Parathyroid adenoma (tissue), 2 donors: Measurements from ENCODE around the gene TUFT1.

ENCODE experiments used
- H2AFZ ChIP-seq: fragments of 300-600 bp; sonication (generic); one replicate; pipeline ENCODE4 v1.7.0; 2017; ENCODE audit warnings: antibody characterized with exemption, mild to moderate bottlenecking
- H3K27ac ChIP-seq: fragments of 300-600 bp; sonication (generic); one replicate; pipeline ENCODE4 v1.7.0; 2017
- H3K27me3 ChIP-seq: fragments of 300-600 bp; sonication (generic); one replicate; pipeline ENCODE4 v1.7.0; 2017; ENCODE audit warnings: low read length; ENCODE audit not compliant: control insufficient read depth, insufficient read depth
- H3K36me3 ChIP-seq: fragments of 300-600 bp; sonication (generic); one replicate; pipeline ENCODE4 v1.7.0; 2017; ENCODE audit warnings: low read length; ENCODE audit not compliant: control insufficient read depth, insufficient read depth
- H3K4me1 ChIP-seq: fragments of 300-600 bp; sonication (generic); one replicate; pipeline ENCODE4 v1.7.0; 2017; ENCODE audit warnings: control low read depth
- H3K4me2 ChIP-seq: fragments of 300-600 bp; sonication (generic); one replicate; pipeline ENCODE4 v1.7.0; 2017; ENCODE audit warnings: low read length
- H3K4me3 ChIP-seq: fragments of 300-600 bp; sonication (generic); one replicate; pipeline ENCODE4 v1.7.0; 2017; ENCODE audit warnings: low read depth, low read length
- H3K79me2 ChIP-seq: fragments of 300-600 bp; sonication (generic); one replicate; pipeline ENCODE4 v1.7.0; 2017; ENCODE audit warnings: control low read depth
- H3K9ac ChIP-seq: fragments of 300-600 bp; sonication (generic); one replicate; pipeline ENCODE4 v1.7.0; 2017; ENCODE audit warnings: mild to moderate bottlenecking
- H3K9me3 ChIP-seq: fragments of 300-600 bp; sonication (generic); one replicate; pipeline ENCODE4 v1.7.0; 2017; ENCODE audit warnings: low read length; ENCODE audit not compliant: control insufficient read depth
- TF ChIP-seq, protein P1 (sequence below): fragments of 300-600 bp; sonication (generic); IDR thresholded peaks from one replicate; pipeline ENCODE4 v1.7.0; 2017; ENCODE audit warnings: antibody characterized with exemption, mild to moderate bottlenecking
- donor health status: primary hyperparathyroidism.

Gene TUFT1

GRCh38 chr1:151545542-151545941, 5.4 kb downstream of the TUFT1 start:
- TF ChIP-seq, protein P1, sequence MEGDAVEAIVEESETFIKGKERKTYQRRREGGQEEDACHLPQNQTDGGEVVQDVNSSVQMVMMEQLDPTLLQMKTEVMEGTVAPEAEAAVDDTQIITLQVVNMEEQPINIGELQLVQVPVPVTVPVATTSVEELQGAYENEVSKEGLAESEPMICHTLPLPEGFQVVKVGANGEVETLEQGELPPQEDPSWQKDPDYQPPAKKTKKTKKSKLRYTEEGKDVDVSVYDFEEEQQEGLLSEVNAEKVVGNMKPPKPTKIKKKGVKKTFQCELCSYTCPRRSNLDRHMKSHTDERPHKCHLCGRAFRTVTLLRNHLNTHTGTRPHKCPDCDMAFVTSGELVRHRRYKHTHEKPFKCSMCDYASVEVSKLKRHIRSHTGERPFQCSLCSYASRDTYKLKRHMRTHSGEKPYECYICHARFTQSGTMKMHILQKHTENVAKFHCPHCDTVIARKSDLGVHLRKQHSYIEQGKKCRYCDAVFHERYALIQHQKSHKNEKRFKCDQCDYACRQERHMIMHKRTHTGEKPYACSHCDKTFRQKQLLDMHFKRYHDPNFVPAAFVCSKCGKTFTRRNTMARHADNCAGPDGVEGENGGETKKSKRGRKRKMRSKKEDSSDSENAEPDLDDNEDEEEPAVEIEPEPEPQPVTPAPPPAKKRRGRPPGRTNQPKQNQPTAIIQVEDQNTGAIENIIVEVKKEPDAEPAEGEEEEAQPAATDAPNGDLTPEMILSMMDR, result no peak
- Histone ChIP-seq H3K4me1 (peaks cover 5% of the 10 kb centered on the region), H2AFZ (no peak overlapping the region), H3K36me3 (no peaks in the 10 kb centered on the region), H3K9ac (no peak overlapping the region), H3K79me2 (peaks cover 4% of the 10 kb centered on the region), H3K4me2 (no peak overlapping the region), H3K4me3 (no peak overlapping the region), H3K9me3 (no peaks in the 10 kb centered on the region), H3K27me3 (no peaks in the 10 kb centered on the region), H3K27ac (no peak overlapping the region)

DNA sequence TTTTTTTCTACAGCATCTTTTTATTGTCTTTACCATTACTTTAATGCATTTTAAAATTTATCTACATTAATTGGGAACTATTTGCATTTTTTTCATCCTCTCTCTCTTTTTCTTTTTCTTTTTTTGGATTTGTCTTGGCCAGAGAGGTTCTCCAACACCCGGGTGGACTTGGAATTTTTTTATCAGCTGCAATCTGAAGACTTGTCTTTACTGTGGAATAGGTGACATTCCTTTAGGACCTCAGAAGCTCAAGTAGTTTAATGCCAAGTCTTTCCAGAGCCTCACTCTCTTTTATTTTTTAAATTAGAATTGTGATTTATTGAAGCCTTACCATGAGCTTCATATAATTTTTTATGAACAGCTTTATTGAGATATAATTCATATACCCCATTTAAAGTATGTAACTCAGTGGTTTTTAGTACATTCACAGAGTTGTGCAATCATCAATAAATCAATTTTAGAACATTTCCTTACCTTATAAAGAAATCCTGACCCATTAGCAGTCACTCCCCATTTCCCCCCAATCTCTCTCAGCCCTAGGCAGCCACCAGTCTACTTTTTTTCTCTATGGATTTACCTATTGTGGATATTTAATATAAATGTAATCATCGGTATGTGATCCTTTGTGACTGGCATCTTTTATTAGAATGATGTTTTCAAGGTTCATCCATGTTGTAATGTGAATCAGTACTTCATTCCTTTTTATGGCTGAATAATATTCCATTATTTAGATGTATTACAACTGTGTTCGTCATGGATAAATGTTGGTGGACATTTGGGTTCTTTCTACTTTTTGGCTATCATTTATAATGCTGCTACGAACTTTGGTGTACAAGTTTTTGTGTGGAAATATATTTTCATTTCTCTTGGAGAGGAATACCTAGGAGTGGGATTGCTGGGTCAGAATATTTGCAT, 6.2 kb downstream of the TUFT1 start:
- no peak overlapping the region for H3K9ac ChIP-seq
- no peaks in the 10 kb centered on the region for H3K36me3 ChIP-seq
- H3K9me3 ChIP-seq, result no peaks in the 10 kb centered on the region
- H3K79me2 ChIP-seq, result peaks cover 7% of the 10 kb centered on the region
- TF ChIP-seq, protein P1, result no peak
- H3K4me1 ChIP-seq, result peaks cover 5% of the 10 kb centered on the region
- no peak overlapping the region for H3K4me2 ChIP-seq
- H3K27me3 ChIP-seq, result no peaks in the 10 kb centered on the region
- no peak overlapping the region for H3K27ac ChIP-seq
- H3K4me3 ChIP-seq, result no peak overlapping the region
- no peak overlapping the region for H2AFZ ChIP-seq

DNA sequence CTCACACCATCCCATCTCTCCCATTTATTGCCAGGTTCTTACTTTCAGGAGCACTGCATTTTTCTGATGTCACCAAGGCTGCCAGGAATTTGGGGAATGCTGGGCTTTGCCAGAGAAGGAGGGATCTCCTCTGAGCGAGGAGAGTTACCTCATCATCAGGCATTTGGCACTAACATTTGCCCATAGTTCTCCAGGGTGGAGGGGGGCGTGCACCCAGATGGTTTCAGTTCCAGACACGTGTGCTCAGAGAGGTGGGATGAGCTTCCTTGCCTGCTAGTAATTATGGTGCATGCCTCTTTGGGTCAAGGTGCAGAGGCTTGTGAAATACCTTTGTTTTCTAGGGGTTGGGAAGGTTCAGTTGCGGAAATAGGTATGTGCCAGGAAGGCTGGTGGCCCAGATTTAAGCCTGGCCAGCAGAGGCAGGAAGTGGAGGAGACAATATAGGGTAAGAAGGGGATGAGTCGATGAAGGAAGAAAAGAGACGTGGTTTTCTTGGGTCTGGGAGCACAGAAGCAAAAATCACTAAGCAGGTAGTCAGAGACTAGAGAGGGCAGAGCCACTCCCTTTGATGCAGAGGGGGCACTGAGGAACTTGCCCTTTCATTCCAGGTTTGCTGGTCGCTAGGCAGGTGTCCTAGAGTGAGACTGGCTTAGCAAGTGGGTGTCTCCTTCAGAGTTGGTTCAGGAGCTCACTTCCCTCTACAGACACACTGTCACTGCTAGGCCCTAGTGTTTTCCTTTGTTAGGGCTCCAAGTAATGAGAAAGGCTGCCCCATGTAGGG, 7.2 kb downstream of the TUFT1 start:
- no peak overlapping the region for H3K9ac ChIP-seq
- H3K4me1 ChIP-seq, result peaks cover 5% of the 10 kb centered on the region
- no peaks in the 10 kb centered on the region for H3K9me3 ChIP-seq
- H3K27me3 ChIP-seq, result no peaks in the 10 kb centered on the region
- TF ChIP-seq, protein P1, result no peak
- no peaks in the 10 kb centered on the region for H3K36me3 ChIP-seq
- peaks cover 8% of the 10 kb centered on the region for H3K79me2 ChIP-seq
- no peak overlapping the region for H2AFZ ChIP-seq
- no peak overlapping the region for H3K4me2 ChIP-seq
- no peak overlapping the region for H3K4me3 ChIP-seq
- peak overlapping the region; percentile 29 for H3K27ac ChIP-seq

DNA sequence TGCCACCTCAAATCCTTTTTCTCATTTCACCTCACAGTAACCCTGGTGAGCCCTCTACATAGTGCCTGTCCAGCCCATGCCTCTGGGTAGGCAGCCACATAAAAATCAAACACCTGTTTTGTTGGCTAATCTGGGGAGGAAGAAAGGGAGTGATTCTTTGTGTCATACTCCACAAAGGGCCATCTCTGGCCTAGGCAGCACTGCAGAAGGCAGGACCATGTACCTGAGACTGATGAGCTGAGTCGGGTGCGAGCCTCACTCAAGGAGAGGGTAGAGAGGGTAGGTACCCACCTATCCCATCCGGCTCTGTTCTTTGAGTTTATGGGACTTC, 7.8 kb downstream of the TUFT1 start:
- no peak overlapping the region for H3K9ac ChIP-seq
- H2AFZ ChIP-seq, result no peak overlapping the region
- no peaks in the 10 kb centered on the region for H3K27me3 ChIP-seq
- H3K79me2 ChIP-seq, result peaks cover 8% of the 10 kb centered on the region
- TF ChIP-seq, protein P1, result no peak
- no peak overlapping the region for H3K4me3 ChIP-seq
- no peak overlapping the region for H3K4me2 ChIP-seq
- H3K27ac ChIP-seq, result no peak overlapping the region
- no peaks in the 10 kb centered on the region for H3K9me3 ChIP-seq
- no peaks in the 10 kb centered on the region for H3K36me3 ChIP-seq
- peaks cover 5% of the 10 kb centered on the region for H3K4me1 ChIP-seq
